ENCODE results near the gene UMODL1. TPM values are rescaled to one million over a fixed set of nuclear protein-coding genes. Genes with fewer than 3 reads are reported as not detected.

The UMODL1 gene
- total RNA-seq, 3 donors from 2014 or later (not counting 1 experiment from before 2014, with no cell fraction given): 0.14 to 0.28 TPM; not detected in 1

DNA sequence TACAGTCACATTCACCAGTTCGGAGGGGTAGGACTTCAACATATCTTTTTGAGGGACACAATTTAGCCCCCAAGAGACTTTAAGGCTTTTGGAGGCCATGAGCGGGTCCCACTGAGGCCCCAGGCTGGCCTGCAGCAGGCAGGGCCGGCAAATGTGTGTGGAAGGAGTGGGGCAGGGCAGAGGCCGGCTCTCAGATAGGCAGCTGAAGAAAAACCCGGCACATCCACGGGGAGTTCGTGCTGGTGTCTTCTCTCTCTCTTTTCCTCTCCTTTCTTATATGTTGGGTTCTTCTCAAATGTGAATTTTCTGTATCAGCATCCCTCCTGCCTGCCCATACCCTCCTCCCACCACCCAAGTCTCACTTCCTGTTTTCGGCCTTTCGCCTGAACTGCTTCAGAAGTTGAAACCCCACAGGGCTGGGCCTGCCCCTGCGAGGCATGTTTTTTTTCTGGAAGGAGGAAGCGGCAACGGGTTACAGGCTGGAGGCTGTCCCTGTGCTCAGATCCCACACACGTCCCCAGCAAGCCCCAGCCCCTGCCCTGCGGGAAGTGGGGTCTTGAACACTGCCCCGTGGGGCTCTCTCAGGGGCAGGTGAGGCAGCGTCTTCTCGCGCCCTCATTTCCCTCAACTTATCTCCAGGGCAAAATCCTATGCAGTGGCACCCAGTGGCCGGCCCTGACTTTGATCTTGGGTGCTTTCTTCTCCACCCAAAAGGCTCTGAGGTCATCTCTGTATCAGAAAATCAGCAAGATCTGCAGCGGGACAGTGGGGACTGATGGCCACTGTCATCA lies 9.7 kb upstream of the UMODL1 start:
- H3K4me3 ChIP-seq (ENCODE audit: low read length): no peak overlapping the region
- peaks cover 9% of the 10 kb centered on the region for H3K27me3 ChIP-seq (ENCODE audit: control insufficient read depth, insufficient read depth, low read length)
- ATAC-seq (no peak), DNase-seq (peak in 1 of 2 donors; percentile 39)
- Mint-ChIP-seq H3K36me3 (no peaks in the 10 kb centered on the region), H3K27me3 (ENCODE audit: low read depth in 2 of 2) (peaks cover 39 to 69% of the 10 kb centered on the region in 2 donors), H3K9me3 (no peaks in the 10 kb centered on the region), H3K4me1 (peaks cover 30 to 38% of the 10 kb centered on the region in 2 donors), H3K27ac (peak overlapping the region in 1 of 2 donors; percentile 86), H3K4me3 (peak overlapping the region; percentile 88)
- H3K27ac ChIP-seq (ENCODE audit: low read length): peak overlapping the region; percentile 71
- WGBS (ENCODE audit: insufficient coverage): 38% methylated on average over 20 of the region's 20 CpGs
- intact Hi-C loops (cut with micrococcal nuclease): loop anchor here (5.0 kb wide), 1 partner anchor 184 kb away; the partner anchor contains the start of gene PRDM15
- H3K9me3 ChIP-seq (ENCODE audit: control insufficient read depth, insufficient read depth, low read length): no peaks in the 10 kb centered on the region
- H3K4me1 ChIP-seq (ENCODE audit: control insufficient read depth, insufficient read depth, low read length): peaks cover 45% of the 10 kb centered on the region
- H3K36me3 ChIP-seq (ENCODE audit: control insufficient read depth, insufficient read depth, low read length): no peaks in the 10 kb centered on the region
- TF ChIP-seq, protein P1, sequence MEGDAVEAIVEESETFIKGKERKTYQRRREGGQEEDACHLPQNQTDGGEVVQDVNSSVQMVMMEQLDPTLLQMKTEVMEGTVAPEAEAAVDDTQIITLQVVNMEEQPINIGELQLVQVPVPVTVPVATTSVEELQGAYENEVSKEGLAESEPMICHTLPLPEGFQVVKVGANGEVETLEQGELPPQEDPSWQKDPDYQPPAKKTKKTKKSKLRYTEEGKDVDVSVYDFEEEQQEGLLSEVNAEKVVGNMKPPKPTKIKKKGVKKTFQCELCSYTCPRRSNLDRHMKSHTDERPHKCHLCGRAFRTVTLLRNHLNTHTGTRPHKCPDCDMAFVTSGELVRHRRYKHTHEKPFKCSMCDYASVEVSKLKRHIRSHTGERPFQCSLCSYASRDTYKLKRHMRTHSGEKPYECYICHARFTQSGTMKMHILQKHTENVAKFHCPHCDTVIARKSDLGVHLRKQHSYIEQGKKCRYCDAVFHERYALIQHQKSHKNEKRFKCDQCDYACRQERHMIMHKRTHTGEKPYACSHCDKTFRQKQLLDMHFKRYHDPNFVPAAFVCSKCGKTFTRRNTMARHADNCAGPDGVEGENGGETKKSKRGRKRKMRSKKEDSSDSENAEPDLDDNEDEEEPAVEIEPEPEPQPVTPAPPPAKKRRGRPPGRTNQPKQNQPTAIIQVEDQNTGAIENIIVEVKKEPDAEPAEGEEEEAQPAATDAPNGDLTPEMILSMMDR (IDR thresholded peaks at IDR 0.05): no peak

DNA sequence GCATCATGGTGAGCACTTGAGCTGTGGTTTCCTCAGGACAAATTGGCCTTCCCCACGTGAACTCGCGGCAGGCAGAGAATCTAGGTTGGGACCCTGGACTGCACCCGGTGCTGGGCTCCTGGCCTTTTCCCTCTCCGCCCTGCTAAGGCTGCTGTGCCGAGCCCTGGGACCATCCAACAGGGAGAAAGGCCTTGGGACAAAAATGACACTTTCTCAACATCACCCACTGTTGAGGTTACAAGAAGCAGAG lies 9.2 kb upstream of the UMODL1 start:
- Mint-ChIP-seq H3K36me3 (no peaks in the 10 kb centered on the region), H3K4me1 (peaks cover 30 to 38% of the 10 kb centered on the region in 2 donors), H3K4me3 (peak overlapping the region; percentile 88), H3K9me3 (no peaks in the 10 kb centered on the region), H3K27me3 (ENCODE audit: low read depth in 2 of 2) (peaks cover 42 to 69% of the 10 kb centered on the region in 2 donors), H3K27ac (peak overlapping the region in 1 of 2 donors; percentile 86)
- Histone ChIP-seq H3K4me1 (ENCODE audit: control insufficient read depth, insufficient read depth, low read length) (peaks cover 45% of the 10 kb centered on the region), H3K36me3 (ENCODE audit: control insufficient read depth, insufficient read depth, low read length) (no peaks in the 10 kb centered on the region), H3K9me3 (ENCODE audit: control insufficient read depth, insufficient read depth, low read length) (no peaks in the 10 kb centered on the region), H3K27me3 (ENCODE audit: control insufficient read depth, insufficient read depth, low read length) (peaks cover 11% of the 10 kb centered on the region), H3K27ac (ENCODE audit: low read length) (peak overlapping the region; percentile 71), H3K4me3 (ENCODE audit: low read length) (no peak overlapping the region)
- WGBS (ENCODE audit: insufficient coverage): 31% methylated on average over 6 of the region's 6 CpGs
- intact Hi-C loops (cut with micrococcal nuclease): loop anchor here (1.0 to 5.0 kb wide), 2 partner anchors 52 to 185 kb away; partner anchors contain the start of genes PRDM15 and ZBTB21
- ATAC-seq (no peak), DNase-seq (no peak)
- TF ChIP-seq, protein P1 (IDR thresholded peaks at IDR 0.05): no peak

DNA sequence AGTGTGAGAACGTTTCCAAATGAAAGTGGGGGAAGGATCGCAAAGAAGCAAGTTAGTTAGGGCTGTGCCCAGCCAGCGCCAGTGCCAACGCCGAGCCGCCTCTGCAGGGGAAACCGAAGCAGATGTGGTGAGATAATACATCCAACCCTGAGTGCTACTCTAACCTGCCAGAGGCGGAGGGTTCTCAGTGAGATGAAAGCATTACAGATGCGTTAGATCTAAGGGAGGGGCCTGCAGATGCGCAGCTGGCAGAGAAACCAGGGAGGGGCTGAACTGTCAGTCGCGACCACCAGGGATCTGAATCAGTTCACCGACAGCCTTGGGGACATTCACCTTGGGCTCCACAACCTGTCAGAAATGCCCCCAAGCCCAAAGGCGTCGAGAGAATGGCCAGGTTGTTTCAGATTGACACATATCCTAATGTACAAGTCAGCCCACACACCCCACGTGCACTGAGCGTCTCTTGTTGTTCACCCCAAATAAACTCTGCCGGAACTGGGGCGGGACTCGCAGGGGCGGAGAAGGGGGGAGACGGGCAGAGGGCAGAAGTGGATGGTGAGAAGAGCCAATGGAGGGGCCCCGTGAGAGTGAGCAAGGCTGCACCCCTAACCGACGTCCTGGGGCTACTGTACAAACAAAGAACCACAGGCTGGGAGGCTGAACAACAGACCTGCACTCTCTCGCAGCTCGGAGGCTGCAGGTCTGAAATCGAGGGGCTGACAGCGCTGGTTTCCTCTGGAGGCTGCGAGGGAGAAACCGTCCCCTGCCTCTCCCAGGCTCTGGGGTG lies 8.7 kb upstream of the UMODL1 start:
- Mint-ChIP-seq H3K27ac (peak overlapping the region; percentile 46 to 86), H3K4me1 (peaks cover 30 to 38% of the 10 kb centered on the region in 2 donors), H3K4me3 (peak overlapping the region; percentile 88), H3K9me3 (no peaks in the 10 kb centered on the region), H3K36me3 (no peaks in the 10 kb centered on the region), H3K27me3 (ENCODE audit: low read depth in 2 of 2) (peaks cover 44 to 69% of the 10 kb centered on the region in 2 donors)
- intact Hi-C loops (cut with micrococcal nuclease): loop anchor here (1.0 to 5.0 kb wide), 2 partner anchors 52 to 185 kb away; partner anchors contain the start of genes PRDM15 and ZBTB21
- TF ChIP-seq, protein P1 (IDR thresholded peaks at IDR 0.05): no peak
- under 1% methylated on average over 30 of the region's 31 CpGs for WGBS (ENCODE audit: insufficient coverage)
- DNase-seq (peak; percentile 62 to 95), ATAC-seq (peak; percentile 86 to 90 (median 89))
- Histone ChIP-seq H3K27me3 (ENCODE audit: control insufficient read depth, insufficient read depth, low read length) (peaks cover 11% of the 10 kb centered on the region), H3K4me3 (ENCODE audit: low read length) (peak overlapping the region; percentile 24), H3K9me3 (ENCODE audit: control insufficient read depth, insufficient read depth, low read length) (no peaks in the 10 kb centered on the region), H3K27ac (ENCODE audit: low read length) (peak overlapping the region; percentile 71), H3K36me3 (ENCODE audit: control insufficient read depth, insufficient read depth, low read length) (no peaks in the 10 kb centered on the region), H3K4me1 (ENCODE audit: control insufficient read depth, insufficient read depth, low read length) (peaks cover 45% of the 10 kb centered on the region)
